Activated CD8-positive, alpha-beta memory T cell treated with anti-CD3 and anti-CD28 coated beads for 36 hours (primary cell): ENCODE measurements around the gene FLII. TPM values are rescaled to one million over a fixed set of nuclear protein-coding genes. Genes with fewer than 3 reads are reported as not detected.

Experiments
- CTCF ChIA-PET: fragments of 350-600 bp; sonication (Branson Sonifier 250); formaldehyde crosslinking; loops from one replicate; lab custom pipeline; 2021; ENCODE audit warnings: antibody characterized with exemption; lab: Charles Lee
- POLR2A ChIA-PET: fragments of 350-600 bp; sonication (Branson Sonifier 250); formaldehyde crosslinking; loops from one replicate; lab custom pipeline; 2021; ENCODE audit warnings: antibody characterized with exemption; lab: Charles Lee
- total RNA-seq, 2 experiments: library from RNA; stranded (reverse); gene quantifications; one replicate each; pipeline ENCODE4 v1.2.3, GENCODE V29; 2021

The FLII gene
- total RNA-seq, 2 experiments from 2014 or later = 264 to 279 TPM

DNA sequence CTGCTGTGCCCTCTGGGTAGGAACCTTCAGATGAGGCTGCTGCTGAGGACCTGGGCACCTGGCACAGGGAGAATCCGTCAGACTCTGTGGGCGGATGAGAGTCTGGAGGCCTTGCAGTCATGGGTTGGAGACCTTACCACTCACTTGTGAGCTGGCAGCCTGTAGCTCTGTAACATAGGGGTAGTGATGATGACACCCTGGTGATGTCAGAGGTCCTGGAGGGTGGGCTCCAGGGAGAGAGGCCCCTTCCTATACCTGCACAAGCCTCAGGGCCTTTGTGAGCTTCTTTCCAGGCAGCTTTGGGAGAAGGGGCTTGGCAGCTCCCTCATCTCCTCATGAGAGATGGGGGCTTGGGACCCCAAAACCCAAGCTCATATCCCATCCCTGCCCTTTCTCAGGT lies 3.6 kb upstream of the FLII start:
- ChIA-PET POLR2A (no interaction called here), CTCF (interaction anchor here (1.2 kb wide), 1 partner anchor 14 kb away, joined by 3 read pairs; no protein-coding TSS in a partner anchor)

DNA sequence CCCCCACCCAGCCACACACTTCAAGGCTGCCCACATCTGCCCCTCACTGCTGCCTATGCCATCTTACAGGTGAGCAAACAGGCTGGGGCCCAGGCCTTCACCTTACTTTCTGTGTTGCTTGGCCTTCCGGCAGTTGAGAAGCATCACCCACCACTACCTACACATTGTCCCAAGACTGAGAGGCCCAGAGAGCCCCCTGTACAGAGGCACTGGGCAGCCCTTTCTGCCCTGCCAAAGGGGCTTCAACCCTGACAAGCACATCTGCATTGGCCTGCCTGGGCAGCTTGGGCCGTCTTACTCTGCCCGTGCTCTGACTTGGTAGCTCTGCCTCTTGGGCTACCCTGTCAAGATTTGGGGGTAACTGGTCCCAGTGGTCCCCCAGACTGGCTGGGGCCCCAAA lies 3.1 kb upstream of the FLII start:
- ChIA-PET CTCF (interaction anchor here (0.9 kb wide), 1 partner anchor 44 kb away, joined by 3 read pairs; no protein-coding TSS in a partner anchor), POLR2A (no interaction called here)

DNA sequence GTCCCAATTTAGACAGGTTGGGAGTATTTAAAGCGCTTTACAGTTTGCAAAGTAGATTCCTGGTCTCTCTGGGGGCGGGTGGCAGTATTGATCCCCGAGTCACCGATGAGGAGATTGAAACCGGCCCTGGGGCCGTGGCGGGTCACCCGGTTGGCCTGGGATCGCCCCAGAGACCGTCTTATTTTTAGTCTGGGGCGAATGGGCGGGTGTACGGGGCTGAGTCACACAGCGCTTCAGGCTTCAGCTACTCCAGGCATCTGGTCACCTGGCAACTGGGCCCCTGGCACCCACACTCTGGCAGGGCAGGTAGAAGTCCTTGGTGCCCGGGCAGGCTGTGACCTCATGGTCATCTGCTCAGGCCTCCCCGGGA lies 2.6 kb upstream of the FLII start:
- POLR2A ChIA-PET = interaction anchor here (1.3 kb wide), 1 partner anchor 25 kb away, joined by 5 read pairs; no protein-coding TSS in a partner anchor
- CTCF ChIA-PET = interaction anchor here (0.9 kb wide), 1 partner anchor 44 kb away, joined by 3 read pairs; no protein-coding TSS in a partner anchor

DNA sequence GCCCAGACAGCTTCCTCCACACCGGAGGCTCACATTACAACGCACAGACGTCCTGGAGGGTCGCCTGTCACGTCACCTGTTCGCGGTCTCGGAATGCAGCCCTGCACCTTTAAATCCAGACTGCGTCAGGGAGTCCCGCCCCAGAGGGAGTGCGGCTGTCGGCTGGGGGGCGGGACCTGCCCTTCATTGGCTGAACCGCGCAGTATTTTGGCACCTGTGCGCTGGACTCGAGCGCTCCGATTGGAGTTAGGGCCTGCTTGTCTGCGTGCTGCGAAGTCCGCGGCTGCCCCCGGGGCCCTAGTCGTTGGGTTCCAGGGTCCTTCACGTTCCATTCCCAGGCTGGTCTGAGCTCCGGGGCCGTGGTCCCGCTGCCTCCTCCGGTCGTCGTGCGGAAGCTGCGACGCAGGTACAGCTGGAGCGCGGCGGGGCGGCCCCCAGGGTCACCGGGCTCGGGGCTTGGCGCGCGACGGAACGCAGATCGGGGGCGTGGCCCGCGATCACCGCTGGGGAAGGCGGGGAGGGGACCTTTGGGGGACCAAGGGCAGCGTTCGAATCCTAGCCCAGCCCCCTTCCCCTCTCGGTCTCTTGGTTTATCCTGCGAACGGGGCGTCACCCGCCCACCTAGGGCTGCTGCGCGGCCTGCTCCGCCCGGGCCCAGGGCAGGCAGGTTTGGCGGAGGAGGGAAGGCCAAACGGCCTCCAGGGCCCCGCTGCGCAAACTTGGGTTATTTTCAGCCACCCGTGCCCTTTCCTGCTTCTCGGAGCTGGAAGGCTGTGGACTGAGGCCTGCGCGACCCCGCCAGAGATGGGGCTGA lies 2.0 kb upstream of the FLII start, which contains the start of gene MIEF2:
Gene MIEF2, plus strand, starts transcription at position 331 of the 814 bp plus-strand sequence. CDS start 2,059 bp downstream, outside the sequence.
- POLR2A ChIA-PET = interaction anchor here (1.3 kb wide), 1 partner anchor 25 kb away, joined by 5 read pairs; no protein-coding TSS in a partner anchor
- CTCF ChIA-PET = interaction anchor here (0.6 to 0.9 kb wide), 2 partner anchors 43 to 484 kb away, joined by 3 read pairs; no protein-coding TSS in a partner anchor

DNA sequence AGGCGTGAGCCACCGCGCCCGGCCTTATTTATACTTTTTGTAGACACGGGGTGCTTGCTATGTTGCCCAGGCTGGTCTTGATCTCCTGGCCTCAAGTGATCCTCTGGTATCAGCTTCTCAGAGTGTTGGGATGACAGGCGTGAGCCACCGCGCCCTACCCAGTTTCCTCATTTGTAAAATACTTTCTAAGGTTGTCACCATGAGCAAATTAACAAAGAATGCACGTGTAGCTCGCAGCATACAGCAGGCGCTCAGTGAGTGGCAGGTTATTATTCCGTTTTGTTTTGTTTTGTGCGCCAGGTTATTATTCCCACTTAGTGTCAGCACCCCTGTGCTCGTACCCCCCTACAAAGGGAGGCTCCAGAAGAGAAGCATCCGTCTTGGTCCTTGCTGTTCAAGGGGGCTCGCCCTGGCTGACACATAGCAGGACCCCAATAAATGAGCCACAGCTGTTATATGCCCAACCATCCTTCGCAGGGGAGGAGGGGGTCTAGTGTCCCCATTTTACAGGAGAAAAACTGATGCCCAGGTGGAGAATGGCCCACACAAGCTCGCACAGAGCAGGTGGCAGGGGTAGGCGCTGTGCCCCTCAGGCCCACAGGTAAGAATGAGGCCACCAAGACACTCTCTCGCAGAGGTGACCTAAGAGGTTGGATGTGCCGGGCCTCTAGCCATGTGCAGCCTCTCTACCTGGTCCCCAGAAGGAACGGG lies 1.2 kb upstream of the FLII start:
- ChIA-PET POLR2A (interaction anchor here (0.5 to 1.3 kb wide), 2 partner anchors 24 to 763 kb away, joined by 4 to 5 read pairs; partner anchors contain the start of gene RASD1), CTCF (interaction anchor here (0.6 to 1.1 kb wide), 2 partner anchors 11 to 483 kb away, joined by 3 to 4 read pairs; no protein-coding TSS in a partner anchor)

DNA sequence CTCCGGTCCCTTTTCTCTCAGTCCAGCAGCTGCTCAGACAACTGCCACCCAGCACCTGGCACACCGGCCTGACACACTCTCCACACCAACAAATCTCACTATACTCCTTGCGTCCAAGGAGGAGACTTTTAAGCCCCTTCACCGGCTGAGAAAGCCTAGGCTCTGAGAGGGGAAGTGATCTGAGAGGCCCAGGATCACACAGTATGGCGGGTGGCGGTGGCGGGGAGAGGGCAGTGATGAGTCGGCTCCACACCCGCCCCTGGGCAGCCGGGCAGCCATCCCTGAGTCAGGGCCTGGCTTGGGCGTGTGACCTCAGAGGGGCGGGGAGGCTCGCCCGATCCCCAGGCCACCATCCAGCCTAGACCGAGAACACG lies 569 bp downstream of the FLII start:
- CTCF ChIA-PET = no interaction called here
- POLR2A ChIA-PET = no interaction called here

DNA sequence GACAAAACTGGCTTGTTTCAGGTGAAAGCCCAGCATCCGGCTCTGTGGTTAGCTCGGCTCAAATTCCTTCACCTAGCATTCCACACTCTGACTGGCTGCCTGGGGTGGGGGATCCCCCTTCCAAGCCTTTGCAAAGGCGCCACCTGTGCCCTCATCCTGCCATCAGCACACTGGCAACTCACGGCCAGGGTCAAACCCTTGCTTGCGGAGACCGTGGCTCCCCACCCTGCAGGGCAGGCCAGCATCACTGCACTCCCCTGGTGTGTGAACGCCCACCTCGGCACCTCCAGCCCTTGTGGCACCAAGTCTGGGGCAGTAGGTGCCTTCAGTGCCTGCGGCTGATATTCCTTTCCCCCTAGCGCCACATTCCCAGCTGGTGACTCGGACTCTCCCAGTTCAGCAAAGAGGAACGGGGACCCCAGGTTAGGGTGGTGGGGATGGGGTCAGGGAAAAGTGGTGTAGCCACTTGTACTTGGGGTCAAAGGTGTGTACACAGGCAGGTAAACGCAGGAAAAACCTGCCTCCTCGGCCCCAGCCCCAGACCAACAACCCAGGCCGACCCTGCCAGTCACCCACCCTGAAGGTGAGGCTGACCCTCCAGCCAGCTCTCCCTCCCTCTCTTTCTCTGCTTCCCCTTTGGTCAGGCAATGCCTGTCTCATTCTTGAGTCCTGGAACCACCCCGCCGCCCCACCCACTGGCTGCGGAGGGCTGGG lies 1.1 kb downstream of the FLII start:
- CTCF ChIA-PET = interaction anchor here (0.8 to 1.2 kb wide), 2 partner anchors 9 to 11 kb away, joined by 3 read pairs; no protein-coding TSS in a partner anchor
- POLR2A ChIA-PET = no interaction called here

DNA sequence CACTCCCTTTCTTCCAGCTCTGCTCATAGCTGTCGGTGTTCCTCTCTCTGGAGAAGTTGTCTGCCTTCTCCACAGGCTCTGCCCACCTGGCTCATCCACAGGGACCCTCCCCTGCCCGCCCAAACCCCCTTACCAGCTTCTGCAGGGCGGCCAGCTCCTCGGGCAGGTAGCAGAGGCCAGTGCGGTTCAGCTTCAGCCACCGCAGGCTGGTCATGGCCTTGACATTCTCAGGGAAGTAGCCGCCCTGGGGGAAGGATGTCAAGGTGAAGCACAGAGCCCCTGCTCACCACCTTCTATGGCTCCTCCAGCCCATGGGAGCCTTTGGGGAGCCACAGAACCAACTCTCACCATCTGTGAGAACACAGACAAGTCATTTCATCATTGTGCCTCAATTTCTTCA lies 1.8 kb downstream of the FLII start:
- CTCF ChIA-PET = interaction anchor here (0.8 to 1.2 kb wide), 2 partner anchors 8 to 12 kb away, joined by 3 read pairs; no protein-coding TSS in a partner anchor
- POLR2A ChIA-PET = no interaction called here

DNA sequence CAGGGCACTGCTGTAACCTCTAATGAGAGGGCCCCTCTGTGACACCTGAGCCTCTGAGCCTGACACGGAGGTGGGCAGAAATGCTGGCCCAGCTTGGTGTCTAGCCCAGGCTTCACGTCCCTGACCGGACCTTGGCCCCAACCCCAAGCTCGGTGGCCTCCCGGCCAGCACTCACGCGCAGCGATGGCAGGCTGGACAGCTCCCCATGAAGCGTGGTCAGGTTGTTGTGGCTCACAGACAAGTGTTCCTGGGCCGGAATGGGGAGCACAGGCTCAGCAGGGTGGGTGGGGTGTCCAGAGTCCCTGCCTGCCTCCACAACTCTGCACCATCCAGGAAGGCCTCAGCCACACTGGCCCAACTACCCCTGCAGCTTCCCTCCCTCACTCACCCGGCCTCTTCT lies 2.2 kb downstream of the FLII start:
- CTCF ChIA-PET = interaction anchor here (0.5 to 1.6 kb wide), 3 partner anchors 8 to 44 kb away, joined by 3 read pairs; no protein-coding TSS in a partner anchor
- POLR2A ChIA-PET = no interaction called here

DNA sequence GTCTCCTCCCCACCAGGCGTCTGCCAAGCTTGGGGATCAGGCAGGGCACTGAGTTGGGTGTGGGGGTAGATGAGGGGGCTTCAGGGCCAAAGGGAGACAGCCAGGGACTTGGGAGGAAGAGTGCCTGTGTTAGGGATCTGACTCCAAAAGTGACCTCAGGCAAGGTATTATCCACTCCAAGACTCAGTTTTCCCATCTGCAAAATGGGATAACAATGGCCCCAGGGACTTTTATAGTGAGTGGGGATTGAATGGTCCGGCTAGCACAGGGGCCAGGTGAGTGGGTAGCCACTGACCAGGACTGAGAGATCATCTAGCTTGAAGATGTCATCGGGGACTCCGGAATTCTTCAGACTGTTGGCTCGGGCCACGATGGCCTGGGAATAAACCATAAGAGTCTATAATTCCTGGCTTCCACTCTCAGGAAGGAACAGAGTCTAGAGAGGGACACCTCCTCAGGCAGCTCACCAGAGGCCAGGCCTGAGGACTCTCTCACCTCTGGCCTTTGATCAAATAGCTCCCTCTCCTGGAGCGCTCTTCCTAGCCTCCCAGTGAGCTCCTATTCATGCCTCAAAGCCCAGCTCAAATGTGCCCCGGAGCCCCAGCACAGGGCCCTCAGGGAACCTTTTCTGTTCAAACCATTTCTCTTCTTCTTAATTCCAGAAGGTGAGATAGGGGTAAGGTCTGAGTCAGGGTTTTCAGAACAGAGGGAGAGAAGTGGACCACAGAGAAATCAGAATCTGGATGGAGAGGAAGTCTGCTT lies 3.5 kb downstream of the FLII start:
- ChIA-PET CTCF (interaction anchor here (0.6 to 1.6 kb wide), 3 partner anchors 18 to 114 kb away, joined by 3 read pairs; no protein-coding TSS in a partner anchor), POLR2A (no interaction called here)

DNA sequence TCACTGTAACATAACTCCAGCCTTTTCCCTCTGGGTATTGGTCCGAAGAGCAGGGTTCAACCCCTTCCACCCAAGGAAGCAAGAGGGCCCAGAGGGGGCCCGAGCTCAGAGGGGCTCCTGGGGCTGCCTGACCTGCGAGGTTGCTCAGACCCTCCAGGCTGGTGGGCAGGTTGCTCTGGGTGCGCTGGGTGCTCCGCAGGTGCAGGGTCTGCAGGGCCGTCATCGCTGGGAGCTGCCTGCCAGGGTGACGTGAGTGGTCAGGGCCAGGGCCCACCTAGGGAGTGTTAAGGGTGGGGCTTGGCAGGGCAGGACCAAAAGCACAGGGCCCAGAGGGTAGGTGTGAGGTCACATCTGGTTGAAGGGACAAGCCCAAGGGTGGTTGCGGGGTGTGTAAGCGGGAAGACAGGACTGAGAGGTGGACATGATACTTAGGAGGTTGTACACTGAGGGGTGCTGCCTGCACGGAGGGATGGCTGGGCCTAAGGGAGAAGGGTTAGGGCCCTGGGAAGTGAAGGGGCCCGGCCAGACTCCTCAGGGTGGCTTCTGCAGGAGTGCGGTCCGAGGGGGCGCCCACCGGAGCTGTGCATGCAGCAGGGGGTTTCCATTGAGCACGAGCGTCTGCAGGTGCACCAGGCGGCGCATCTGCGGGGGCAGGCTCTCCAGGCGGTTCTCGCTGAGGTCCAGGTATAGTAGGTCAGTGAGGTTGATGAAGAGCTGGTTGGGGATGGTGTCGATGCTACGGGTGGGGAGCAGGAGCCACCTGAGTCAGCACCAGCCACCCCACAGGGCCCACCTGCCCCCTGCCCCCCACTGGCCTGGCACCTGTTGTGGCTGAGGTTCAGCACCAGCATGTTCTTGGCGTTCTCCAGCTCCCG lies 4.4 kb downstream of the FLII start:
- POLR2A ChIA-PET = interaction anchor here (1.0 kb wide), 1 partner anchor 14 kb away, joined by 3 read pairs; no protein-coding TSS in a partner anchor
- CTCF ChIA-PET = interaction anchor here (0.6 to 1.6 kb wide), 3 partner anchors 17 to 113 kb away, joined by 3 read pairs; no protein-coding TSS in a partner anchor

DNA sequence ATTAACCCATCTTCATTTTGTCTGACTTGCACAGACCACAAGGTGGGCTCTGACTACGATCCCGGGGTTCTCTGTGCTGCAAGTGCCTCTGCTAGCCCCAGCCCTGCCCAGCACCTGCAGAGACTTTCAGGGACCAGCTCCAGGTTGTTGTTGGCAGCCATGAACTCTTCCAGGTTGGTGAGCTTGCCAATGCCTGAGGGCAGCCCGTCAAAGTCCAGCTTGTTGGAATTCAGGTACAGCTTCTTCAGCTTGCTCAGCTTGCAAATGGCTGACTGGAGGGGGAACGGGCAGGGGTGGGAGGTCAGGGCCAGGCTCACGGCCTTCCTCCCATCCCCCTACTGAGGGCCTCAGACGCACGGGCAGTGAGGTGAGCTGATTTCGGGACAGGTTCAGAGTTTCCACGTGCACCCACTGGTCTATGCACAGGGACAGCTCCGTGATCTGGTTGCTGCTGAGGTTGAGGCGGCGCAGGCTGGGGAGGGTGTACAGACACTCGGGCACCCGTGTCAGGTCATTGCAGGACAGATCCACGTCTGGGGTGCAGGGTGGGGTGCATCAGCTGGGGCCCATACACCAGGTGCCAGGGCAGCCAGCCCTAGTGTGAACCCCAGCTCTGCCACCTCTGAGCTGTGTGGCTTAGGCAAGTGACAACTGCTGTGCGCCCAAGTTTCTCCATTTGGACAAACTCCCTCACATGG lies 5.2 kb downstream of the FLII start:
- CTCF ChIA-PET = interaction anchor here (1.1 kb wide), 1 partner anchor 23 kb away, joined by 3 read pairs; no protein-coding TSS in a partner anchor
- POLR2A ChIA-PET = interaction anchor here (0.6 to 1.0 kb wide), 2 partner anchors 15 to 56 kb away, joined by 3 to 7 read pairs; no protein-coding TSS in a partner anchor

DNA sequence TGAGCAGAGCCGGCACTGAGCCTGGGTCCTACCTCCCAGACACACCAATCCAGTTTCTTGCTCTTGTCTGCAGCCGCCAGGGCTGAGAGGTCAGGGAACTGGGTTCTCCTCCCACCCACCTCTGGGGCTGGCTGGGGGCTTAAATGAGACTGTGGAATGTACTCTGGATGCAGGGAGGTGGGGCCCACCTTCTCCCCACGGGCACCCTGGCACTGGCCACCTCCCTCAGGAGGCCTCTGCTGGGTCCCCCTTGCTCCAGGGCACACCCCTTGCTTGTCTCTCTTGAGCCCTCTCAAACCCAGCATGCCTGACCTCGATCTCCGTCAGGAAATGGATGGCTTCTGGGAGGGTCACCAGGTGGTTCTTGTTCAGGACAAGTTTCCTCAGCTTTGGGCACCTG lies 6.4 kb downstream of the FLII start:
- ChIA-PET POLR2A (no interaction called here), CTCF (no interaction called here)

DNA sequence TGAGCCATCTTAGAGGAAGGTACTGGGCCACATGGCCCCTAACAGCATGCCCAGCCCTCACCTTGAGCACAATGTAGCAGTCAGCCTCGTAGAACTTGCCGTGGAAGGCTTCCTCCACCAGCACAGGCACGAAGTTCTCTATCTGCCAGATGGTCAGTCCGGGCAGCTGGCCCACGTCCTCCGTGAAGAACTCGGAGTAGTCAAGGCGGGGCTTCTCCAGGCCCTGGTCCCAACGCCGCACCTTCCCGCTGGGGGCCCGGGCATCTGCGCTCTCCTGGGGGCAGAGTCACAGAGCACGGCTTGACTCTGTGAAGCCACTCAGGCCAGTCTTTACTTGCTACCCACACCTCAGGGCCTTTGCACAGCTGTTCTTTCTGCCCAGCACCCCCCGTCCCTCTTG lies 7.3 kb downstream of the FLII start:
- ChIA-PET CTCF (interaction anchor here (0.5 kb wide), 1 partner anchor 57 kb away, joined by 4 read pairs; no protein-coding TSS in a partner anchor), POLR2A (no interaction called here)

DNA sequence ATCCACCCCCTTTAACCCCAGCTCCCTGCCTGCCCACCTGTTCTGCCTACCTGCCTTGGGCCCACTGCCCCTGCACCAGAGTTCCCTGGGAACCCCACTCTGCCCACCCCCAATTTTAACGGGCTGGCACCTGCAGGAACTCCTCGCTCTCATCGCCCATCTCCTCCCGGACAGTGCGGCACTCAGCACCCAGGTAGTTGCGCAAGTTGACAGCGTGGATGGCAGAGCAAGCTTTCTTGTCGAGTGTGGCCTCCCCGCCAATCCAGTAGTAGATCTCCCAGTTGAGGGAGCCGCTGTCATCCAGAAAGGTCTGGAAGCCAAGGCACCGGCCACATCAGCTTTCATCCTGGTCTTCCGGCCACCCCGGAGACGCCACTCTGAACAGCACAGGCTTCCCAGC lies 7.8 kb downstream of the FLII start:
- ChIA-PET POLR2A (no interaction called here), CTCF (no interaction called here)

DNA sequence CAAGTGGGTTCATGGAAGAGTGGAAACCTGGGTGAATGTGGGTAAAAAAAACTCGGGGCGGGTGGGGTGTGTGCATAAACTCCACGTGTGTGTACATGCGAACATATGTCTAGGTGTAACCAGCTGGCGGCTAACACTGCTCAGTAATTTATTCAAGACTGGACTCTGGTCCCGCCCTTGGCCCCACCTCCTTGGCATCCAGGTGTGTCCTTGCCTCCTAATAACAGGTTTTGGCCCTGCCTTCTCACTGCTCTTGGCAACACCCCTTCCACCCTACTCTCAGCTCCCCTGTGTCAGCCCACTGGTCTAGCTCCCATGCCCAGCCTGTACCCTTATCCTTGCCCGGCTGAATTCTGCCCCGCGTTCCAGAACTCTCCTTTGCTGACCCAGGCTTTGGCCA lies 8.3 kb downstream of the FLII start:
- CTCF ChIA-PET = no interaction called here
- POLR2A ChIA-PET = no interaction called here
